SIG-M5 treated with dmso at 0.1 percent for 504 hours (cell line): ENCODE data around the gene SPATA17.

Experiments used
- DNase-seq: peaks from one replicate; lab custom pipeline; 2025; ENCODE audit not compliant: unreplicated experiment; lab: John Stamatoyannopoulos, UW

Gene SPATA17

DNA sequence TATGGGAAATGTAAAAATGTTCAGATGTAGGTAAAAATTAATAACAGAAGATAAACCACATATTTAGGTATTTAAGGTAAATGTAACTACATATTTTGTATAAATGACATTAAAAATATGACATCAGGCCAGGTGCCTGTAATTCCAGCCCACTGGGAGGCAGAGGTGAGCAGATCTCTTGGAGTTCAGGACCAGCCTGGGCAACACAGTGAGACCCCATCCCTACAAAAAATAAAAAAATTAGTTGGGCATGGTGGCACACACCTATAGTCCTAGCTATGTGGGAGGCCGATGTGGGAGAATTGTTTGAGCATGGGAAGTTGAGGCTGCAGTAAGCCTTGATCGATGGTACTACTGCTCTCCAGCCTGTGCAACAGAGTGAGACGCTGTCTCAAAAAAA is 216.5 kb downstream of the SPATA17 start:
- DNase-seq: no peak

DNA sequence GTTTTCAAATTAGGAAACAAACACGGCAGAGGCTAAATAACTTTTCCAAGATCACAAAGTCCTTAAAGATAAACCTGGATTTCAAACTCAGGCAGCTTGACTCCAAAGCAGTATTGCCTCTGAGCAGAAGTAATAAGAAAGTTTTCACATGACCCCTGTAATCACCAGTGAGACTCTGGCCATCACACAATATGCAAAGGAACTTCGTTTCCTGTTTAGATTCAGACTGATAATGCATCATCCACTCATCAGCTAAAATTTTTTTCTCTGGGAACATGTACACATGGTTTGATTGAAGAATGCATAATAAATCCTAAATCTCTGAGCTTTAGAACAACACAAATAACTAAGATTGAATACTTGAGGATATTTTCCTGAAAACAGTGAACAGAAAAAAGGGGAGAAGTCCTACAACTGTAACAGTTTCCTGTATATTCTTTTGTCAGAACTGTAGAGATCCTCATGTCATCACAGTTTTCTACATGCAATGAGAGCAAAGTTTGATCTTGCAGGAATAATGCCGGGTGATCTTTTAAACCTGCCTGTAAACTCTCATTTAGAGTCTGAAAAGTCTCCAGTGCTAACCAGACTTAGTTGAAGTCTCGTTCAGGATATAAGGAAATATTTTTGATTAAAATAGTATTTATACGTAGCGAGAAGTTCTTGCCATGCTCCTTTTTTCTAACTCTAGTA is 225.3 kb downstream of the SPATA17 start:
- DNase-seq: no peak

DNA sequence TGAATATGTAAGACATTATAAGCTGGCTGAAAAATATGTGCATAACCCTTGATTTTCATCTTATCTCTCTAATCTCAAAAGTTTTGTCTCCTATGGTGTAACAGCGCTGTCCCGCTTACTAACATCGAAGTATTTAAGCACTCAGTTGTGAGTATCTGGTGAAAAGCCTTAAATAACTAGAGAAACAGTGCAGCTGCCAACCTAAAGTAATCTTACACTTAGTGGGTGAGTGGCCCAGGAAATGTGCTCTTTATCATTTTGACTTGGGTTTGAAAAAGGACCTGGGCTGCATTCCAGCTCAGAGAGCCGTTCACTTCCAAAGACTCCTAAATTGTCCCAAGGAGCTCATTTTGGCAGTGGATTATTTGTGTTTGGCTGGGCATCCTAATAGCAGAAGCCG is 225.9 kb downstream of the SPATA17 start:
- DNase-seq: no peak

DNA sequence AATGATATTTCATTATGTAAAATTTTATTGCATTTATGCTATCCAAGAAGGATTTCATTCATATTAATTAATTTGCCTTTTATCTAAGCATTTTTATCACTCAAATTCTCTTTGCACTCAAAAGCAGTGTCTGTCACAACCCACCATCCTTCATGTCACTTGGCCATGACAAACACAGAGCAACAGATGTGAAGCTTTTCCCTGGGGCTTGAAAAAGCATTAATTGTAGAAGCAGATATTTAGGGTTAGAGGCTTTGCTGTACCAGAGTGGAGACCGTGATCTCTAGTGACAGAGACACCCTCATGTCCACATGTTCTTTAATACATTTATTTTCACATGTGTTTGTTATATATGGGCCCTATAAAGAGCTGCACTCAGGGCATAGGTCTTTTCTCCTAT is 230.5 kb downstream of the SPATA17 start:
- no peak for DNase-seq

DNA sequence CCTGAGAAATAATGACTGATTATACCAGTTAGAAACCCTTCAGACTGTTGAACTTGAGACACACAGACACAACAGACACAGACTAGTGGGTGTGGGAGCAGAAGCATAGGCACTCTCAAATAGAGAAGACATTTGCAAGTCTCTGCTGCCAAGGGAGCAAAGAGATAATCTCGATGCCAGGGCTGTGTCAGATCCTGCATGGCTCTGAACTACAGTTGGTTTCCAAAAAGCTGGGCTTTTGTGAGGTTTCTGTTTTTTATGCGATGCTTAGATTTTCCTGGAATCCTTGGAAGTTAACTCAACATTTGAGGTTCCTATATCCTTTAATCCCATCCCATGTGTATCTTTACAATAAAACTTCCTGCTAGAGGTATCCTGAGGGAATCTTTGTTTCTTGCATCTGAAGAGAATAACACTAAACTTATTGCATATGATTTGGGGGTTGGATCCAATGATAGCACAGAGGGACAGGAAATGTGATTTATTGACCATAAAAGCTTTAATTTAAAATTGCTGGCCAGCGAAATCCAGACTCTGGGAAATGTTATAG is 236.4 kb downstream of the SPATA17 start:
- DNase-seq: no peak

DNA sequence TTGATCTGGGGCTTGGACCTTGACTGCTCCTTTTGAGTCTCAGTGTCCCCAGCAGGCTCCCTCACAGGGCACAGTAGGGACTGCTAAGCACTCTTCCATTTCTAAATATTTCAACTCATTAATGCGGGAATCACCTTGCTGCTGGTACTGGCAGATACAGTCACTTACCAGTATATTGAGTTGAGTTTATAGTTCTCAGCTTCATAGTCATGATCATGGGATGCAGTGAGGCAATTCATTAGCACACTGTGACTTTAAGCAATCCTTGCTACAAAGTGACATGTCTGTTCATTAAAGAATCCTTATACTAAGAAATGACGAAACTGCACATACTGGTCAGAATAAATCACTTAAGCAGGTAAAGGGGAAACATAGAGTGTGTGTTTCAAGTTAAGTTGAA is 240.8 kb downstream of the SPATA17 start:
- no peak for DNase-seq

DNA sequence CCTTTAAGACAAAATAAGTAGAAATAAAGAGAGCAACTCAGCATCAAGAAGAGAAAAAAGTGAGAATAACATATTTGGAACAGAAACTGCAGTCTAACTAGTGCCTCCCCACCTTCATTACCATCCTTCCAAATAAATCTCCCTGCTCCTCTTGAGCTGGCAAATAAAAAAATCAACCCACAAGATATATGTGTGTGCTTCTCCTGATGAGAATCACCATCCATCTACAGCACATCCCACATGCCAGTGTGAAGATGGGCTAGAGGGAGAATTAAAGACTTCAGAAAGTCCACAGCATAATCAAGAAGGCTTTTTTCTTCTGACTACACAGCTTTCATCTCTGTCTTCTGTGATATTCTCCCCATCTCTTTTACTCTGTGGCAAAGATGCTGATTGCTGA is 244.1 kb downstream of the SPATA17 start:
- DNase-seq: no peak

DNA sequence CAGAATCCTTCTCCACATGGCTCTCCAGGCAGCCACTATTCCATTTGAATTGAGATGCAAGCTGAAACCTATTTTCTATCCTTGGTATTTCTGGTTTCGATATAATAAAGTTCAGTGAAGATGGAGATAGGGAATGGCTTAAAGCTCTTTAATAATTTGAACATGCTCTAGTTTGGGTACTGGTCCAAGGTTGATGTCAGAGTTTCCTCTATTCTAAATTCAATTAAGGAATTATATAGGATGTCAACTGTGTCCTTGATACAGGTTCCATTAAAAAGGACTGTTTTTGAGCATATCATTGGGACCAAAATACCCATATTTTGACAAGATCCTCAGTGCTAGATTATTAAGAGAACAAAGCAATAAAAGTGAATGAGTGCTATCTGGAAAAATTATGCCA is 245.3 kb downstream of the SPATA17 start:
- DNase-seq: no peak

DNA sequence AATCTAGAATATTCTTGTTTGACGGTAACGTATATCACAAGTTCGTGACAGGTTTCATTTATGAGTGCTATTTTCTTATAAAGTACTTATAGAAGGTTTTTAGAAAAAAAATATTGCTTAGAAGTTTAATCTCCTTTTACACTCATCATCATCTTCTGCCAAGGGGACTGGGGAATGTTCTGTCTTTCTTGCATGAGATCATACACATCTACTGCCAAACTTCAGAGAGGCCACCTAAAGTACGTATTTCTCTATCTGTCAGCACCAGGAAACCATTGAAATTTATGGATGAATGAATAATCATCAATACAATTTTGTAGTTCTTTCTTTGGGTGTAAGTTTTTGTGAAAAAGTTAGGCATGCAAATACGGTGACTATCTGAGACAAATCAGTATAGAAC is 245.8 kb downstream of the SPATA17 start:
- no peak for DNase-seq

DNA sequence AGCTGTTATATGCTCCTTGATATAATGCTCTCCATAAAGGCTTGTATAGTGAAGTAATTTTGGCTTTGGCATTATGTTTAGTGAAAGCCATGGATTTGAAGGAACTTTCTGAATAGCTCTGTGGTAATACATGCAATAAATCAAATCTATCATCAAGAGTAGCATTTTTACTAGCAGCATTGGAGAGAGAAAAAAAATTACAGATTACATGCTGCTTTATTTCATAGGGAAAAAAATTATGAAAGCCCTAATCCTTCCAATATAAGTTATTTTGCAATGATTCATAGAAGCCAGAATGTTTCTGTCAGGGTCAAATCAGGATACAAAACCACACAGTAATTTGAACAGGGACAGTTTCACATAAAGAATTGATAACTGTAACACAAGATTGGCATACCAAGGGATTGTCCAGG is 250.0 kb downstream of the SPATA17 start:
- no peak for DNase-seq

DNA sequence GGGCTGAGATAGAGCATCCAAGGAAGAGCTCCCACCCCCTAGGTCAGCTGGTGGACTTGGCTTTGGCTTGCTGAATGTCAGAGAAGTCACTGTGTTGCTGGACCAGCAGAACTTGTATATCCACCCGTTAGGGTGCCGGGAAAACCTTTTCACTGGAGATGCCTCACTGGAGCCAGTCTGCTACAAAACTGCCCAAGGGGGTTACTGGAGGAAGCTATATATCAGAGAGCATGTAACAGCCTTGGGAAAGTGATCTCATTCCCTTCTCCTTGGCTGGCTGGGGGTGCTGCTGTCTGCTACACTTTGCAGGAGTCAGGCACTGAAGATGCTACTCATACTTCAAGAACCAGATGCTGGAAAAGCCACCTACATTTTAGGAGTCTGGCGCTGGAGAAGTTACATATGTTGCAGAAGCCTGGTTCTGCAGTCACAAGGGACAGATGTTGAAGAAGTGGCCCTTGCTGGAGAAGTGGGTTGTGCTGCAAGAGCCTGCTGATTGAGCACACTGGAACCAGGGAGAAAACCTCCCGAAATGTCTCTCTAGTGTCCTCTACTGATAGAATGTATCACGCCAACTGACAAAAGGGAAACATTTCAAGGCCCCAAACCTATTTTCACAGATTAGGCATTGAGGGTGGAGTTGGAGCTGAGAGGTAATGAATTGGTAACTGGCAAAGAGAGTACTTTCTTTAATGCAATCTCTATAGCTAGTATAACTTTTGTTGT is 250.6 kb downstream of the SPATA17 start:
- DNase-seq: peak; percentile 27

DNA sequence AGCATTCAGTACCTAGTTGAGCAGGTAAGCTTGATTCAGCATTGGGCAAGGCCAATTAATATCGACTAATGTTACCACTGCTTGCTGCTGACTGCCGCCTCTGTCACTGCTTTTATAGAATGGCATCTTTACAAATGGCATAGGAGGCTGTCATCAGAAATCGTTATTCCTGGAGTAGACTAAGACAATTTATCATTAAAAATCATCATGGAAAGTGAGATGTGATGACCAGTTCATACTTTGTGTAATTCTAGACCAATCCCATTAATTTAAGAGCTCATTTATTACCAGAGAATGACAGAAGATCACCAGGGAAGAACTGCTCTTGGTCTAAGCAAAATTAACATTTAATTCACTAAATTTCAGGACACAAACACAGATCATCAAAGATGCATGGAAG is 254.0 kb downstream of the SPATA17 start:
- DNase-seq: no peak

DNA sequence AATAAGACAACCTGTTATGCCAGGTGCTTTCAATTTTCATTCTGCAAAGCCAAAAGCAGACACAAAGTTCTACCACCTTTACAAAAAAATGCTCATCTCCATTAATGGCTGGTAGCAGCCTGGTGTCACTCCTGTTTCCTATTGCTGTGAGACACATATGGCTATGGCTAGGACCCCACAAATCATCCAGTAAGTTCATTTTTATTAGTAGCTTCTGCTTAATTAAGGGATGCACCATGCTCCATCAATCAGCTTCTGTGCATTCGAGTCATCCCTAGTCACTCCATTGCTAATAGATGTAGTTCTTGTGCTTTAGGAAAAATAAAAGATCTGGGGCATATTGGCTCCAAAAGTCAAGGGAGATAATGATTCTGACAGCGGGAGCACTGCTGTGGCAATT is 257.2 kb downstream of the SPATA17 start:
- DNase-seq: no peak

DNA sequence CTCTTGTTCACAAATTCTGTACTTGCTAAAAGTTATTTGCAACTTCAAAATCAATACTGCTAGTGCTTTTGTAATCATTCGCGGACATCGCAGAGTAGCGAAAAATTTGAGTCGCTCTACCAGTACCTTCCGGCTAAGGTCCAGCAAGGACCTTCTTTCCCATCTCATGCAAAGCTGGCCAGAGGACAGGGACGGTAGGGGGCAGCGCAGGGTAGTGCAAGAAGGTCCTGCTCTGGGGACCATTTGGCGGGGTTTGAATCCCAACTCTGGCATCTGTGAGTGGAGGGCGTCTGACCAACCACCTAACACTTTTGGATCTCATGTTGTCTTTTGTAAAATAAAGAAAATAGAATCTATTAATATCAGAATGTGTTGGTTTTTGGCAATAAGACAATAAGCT is 258.3 kb downstream of the SPATA17 start:
- no peak for DNase-seq

DNA sequence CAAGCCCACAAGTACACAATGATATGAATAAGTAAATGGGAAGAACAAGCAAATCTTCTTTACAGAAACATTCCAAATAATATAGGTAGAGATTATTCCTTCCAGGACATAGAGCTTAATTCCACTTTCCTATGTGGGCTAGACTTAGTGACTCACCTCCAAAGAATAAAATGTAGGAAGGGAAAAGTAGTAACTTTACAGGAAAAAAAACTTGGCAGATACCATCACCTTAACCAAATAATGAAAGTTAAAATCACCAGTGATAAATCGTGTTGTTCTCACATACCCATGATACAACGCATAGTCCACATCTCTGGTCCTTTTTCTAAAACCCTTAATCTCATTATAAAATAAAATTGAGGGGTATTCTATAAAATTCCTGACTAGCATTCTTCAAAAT is 260.8 kb downstream of the SPATA17 start:
- no peak for DNase-seq

DNA sequence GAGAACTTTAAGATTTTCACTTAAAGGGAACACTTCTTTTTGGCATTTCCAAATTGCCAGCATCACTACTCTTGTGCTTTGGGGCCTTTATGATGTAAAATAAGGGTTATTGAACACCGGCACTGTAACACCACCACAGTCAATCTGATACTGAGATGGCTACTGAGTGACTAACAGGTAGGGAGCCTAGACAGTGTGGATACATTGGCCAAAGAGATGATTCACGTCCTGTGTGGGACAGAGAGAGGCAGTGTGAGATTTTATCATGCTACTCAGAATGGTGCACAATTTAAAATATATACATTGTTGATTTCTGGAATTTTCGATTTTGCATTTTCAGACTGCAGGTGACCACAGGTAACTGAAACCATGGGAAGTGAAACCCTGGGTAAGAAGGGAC is 261.6 kb downstream of the SPATA17 start:
- DNase-seq: no peak

DNA sequence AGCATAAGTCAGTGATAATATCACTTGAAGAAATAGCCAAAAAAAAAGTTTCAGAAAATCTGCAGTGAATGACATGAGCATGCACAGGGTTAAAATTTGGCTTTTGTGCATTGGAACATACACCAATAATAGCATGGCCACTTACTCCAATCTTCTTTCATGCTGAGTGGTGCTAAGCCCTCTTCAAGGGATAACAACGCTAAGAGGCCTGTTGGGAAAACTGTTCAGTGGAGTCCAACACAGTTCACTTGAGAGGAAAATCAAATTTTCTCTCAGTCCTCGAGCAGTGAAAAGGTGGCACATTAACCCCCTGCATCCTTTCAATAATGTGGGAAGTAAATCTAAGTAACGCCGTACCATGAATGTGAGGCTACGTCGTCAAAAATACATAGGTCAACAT is 264.7 kb downstream of the SPATA17 start:
- DNase-seq: no peak

DNA sequence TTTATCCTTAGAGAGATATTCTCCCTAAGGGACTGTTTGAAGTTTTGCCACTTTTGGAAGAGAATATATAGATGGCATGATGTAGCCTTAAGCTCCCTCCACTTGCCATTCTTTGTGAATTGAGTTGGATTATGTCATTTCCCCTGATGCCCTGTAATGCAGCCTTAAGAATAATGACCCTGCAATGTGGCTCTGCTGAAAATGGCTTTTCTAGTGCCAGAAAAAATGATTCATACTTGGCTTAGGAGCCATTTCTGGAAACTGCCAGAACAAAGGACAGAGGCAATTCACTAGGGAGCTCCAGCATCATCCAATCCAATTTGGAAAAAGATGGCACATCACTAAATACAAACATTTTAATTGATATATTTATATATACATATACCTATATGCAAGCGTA is 265.3 kb downstream of the SPATA17 start:
- no peak for DNase-seq

DNA sequence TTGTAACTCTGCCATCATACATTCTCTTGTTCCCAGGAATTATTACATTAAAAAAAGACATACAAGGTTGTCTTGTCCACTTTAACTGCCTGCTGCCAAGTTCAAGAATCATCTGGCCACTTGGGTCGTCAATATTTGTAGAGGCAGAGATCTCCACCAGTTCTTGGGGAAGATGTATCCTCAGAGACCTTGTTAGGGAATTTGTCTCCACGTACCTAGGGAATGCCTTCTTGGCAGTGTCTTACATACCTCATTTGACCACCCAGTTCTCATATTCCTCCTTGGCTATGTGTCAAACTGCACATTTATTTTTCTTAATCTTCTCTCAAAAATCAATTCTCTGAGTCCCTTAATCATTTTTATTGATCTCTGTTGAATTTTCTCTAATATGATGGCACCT is 266.0 kb downstream of the SPATA17 start:
- no peak for DNase-seq

DNA sequence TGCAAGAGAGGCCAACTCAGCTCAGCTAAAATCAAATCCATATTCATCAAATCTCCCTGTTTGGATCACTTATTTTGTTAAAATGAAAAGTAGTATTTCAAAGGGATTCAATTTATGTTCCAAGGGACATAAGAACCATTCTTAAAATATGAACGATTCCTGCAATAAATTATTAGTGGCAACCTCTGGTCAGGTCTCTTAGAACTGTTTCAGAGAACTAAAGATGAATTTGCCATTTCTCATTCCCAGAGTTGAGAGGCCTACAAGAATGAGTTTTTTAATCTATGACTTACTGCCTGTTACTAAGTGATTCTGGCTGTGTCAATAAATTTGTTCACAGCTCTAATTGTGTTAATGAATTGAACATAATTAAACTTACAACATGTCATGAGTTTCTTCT is 268.5 kb downstream of the SPATA17 start:
- DNase-seq: no peak

DNA sequence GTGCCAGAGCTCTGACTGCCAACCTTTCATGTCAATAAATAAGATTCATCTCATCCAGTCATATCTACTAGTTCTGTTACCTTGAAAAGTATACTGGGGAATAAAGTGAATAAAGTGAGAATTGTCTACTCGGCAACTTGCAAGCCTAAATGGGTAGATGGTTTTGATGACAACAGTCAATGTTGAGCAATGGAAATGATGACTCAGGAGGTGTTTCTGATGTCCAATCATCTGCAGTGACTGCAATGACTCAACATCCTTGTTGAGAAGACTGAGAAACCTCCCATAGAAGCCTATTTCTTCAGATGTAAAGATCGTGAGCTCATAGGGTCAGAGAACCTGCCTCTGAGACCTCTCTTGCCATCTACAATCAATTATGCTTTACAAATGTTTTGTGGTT is 276.4 kb downstream of the SPATA17 start:
- peak; percentile 70 for DNase-seq

DNA sequence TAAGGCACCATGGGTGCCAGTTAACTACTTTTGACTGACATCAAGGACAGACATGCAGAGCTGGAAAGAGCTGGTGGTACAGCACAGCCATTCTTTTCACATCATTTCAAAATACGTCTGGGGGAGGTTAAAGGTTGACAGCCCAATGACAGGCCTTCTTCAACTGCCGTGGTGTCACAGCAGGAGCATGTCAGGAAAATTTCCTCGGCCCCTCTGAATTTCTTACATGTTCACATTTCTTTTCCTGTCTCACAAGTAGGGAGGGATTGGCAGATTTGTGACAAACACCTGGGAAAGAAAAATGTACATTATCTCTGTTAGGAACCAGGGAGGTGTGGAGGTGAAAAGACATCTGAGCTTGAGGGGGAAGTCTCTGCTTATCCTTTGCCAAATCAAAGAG is 279.1 kb downstream of the SPATA17 start:
- no peak for DNase-seq
